NK-92 treated with Interleukin-12 subunit alpha and Interleukin-12 subunit beta, amount 100 ng/mL, for 24 hours (cell line): Measurements from ENCODE around the gene YWHAG.
A peak's percentile ranks its signal among the peaks of the same experiment; 100 is the strongest.
"Not testable (repeated sequence)": the region's sequence is repeated elsewhere in the genome, so short reads cannot be mapped to it uniquely, and the experiment has no call there.

Experiments used
- DNase-seq: peaks from one replicate; lab custom pipeline; 2025; lab: John Stamatoyannopoulos, UW

Gene YWHAG

GRCh38 chr7:76358481-76359110, at the start of gene YWHAG:
Gene YWHAG, minus strand, starts transcription at chr7:76358991. Its CDS starts 183 bp downstream, at chr7:76358808.
- peak; percentile 97 for DNase-seq

- no peak for DNase-seq
Measured at GRCh38 chr7:76408121-76408560, 49.4 kb upstream of the YWHAG start.

- no peak for DNase-seq
Measured at GRCh38 chr7:76407718-76408117, 48.9 kb upstream of the YWHAG start.

GRCh38 chr7:76405738-76406137, 46.9 kb upstream of the YWHAG start:
- DNase-seq = no peak

- DNase-seq = no peak
Measured at GRCh38 chr7:76403780-76404494, 45.1 kb upstream of the YWHAG start.

GRCh38 chr7:76403097-76403496, 44.3 kb upstream of the YWHAG start:
- not testable (repeated sequence) for DNase-seq

GRCh38 chr7:76400248-76400647, 41.5 kb upstream of the YWHAG start:
- DNase-seq = no peak

GRCh38 chr7:76397409-76398183, 38.8 kb upstream of the YWHAG start:
- peak; percentile 70 for DNase-seq

GRCh38 chr7:76396864-76397263, 38.1 kb upstream of the YWHAG start:
- no peak for DNase-seq

GRCh38 chr7:76395965-76396726, 37.4 kb upstream of the YWHAG start:
- no peak for DNase-seq

- not testable (repeated sequence) for DNase-seq
Measured at GRCh38 chr7:76395605-76395964, 36.8 kb upstream of the YWHAG start.

GRCh38 chr7:76394957-76395356, 36.2 kb upstream of the YWHAG start:
- DNase-seq = no peak

GRCh38 chr7:76393116-76394031, 34.6 kb upstream of the YWHAG start:
- DNase-seq = peak; percentile 94

- DNase-seq = no peak
Measured at GRCh38 chr7:76392531-76393115, 33.8 kb upstream of the YWHAG start.

GRCh38 chr7:76390092-76390491, 31.3 kb upstream of the YWHAG start:
- DNase-seq = no peak

GRCh38 chr7:76387789-76388188, 29.0 kb upstream of the YWHAG start:
- DNase-seq = not testable (repeated sequence)

- no peak for DNase-seq
Measured at GRCh38 chr7:76386691-76387260, 28.0 kb upstream of the YWHAG start.

- DNase-seq = no peak
Measured at GRCh38 chr7:76383089-76383944, 24.5 kb upstream of the YWHAG start.

GRCh38 chr7:76381814-76382213, 23.0 kb upstream of the YWHAG start:
- no peak for DNase-seq
